GM19372 (cell line): ENCODE data around the gene IFT81.
"Not testable (repeated sequence)": the region's sequence is repeated elsewhere in the genome, so short reads cannot be mapped to it uniquely, and the experiment has no call there.

Experiments used
- ATAC-seq: cut with Tn5 transposase; IDR thresholded peaks from one replicate; pipeline ENCODE4 v1.9.1; 2021; ENCODE audit warnings: mild to moderate bottlenecking, low read depth, moderate library complexity; ENCODE audit not compliant: unreplicated experiment

The IFT81 gene

DNA sequence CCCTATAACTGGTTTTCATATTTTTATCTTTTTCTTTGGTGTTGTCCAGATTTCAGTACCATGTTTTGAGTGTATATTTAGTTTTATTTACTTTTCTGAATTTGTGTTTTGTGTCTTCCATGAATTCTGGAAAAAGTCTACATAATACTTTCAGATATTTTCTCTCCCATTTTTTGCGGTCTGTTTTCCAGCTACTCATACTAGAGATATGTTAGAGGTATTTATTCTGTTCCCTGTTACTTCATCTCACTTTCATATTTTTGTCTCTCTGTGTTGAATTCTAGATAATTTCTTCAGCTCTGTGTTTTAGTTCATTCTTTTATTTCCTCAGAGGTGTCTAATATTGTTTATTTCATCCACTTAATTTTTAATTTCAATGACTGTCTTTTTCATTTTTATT lies 74.2 kb downstream of the IFT81 start:
- ATAC-seq = no peak

DNA sequence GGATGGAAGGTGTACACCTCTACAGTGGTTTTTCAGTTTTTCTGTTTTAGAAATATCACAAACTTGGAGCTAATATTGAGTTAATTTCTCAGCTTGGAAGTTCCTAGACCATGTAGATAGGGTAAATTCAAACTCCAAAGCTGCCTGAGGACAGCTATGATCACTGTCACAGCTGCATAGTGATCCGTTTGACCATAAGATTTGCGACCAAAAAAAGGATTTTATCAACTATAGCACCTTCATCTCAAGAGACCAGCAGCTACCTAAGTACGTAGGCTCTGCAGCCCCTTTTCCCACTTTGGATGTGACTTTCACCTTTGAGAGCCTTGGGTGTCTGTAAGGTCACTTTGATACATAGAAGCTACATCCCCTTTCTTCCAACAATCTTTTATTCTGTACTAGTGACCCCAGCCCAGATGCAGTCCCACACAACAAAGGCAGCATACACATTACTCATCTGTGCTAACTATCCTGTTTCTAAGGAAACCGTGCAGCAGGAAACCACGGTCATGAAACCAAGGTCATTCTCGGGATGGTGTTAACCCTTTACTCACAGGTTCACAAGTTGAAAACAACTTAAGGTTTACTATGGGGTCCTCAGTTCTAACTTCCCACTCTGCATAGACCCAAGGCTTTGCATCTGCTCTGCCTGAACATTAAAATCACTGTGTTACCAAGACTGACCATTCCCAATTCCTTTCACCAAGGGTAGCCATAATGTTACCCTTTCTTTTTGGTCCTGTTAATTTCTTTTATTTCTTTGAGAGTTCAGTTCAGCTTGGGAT lies 75.4 kb downstream of the IFT81 start:
- ATAC-seq = no peak

GRCh38 chr12:110200124-110200417 lies 75.9 kb downstream of the IFT81 start:
- no peak for ATAC-seq

DNA sequence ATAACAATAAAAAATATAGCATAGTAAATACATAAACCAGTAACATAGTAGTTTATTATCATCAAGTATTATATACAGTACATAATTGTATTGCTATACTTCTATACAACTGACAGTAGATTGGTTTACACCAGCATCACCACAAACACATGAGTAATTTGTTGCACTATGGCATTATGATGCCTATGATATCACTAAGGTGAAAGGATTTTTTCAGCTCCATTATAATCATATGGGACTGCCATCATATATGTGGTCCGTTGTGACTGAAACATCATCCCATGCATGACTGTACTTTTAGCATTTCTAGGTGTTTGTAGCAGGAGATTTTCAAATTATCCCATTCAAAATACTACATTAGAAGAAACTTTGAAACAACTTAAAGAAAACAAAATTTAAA lies 77.8 kb downstream of the IFT81 start:
- ATAC-seq = no peak

- no peak for ATAC-seq
These were observed 79.4 kb downstream of the IFT81 start for GRCh38 chr12:110203546-110203945.

DNA sequence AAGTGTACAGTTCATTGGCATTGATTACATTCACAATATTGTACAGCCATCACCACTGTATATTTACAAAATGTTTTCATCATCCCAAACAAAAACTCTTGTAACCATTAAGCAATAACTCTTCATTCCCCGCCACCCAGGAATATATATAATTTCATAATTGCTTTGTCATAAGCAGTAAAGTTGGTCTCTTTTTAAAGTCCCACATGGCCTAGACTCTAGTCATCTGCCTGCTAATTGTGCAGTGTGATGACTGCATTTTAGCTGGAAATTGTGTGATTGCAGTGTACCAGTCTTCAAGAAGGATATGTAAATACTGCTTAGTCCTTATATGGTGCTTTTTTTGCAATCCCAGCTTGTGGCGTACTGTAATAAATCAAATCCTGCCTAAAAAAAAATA lies 81.8 kb downstream of the IFT81 start:
- ATAC-seq = no peak

DNA sequence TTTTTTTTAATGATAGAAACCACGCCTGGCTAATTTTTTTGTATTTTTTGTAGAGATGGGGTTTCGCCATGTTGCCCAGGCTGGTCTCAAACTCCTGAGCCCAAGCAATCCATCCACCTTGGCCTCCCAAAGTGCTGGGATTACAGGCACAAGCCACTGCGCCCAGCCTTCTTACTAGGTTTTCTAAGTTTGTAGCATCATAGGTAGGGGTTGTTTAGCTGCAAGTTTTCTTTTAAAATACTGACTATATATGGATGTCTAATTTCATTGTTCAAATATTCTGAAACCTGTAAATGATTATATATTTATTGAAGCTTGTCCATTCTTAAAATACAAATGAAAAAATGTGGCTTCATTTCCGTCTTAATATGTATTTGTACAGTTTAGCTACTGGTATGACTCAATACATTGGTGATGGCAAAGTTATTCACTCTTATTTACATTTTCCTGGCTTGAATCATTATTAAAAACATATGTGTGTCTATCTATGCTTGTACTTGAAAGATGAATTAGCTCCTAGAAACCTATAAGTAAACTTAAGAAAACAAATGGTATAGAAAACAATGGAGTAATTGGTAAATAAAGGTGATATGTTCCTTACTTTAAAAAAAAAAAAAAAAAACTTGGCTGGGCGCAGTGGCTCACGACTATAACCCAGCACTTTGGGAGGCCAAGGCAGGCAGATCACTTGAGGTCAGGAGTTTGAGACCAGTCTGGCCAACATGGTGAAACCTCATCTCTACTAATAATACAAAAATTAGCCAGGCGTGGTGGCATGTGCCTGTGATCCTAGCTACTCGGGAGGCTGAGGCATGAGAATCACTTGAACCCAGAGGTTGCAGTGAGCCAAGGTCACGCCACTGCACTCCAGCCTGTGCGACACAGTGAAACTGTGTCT lies 87.7 kb downstream of the IFT81 start:
- ATAC-seq = not testable (repeated sequence)

- ATAC-seq = no peak
These were observed 94.0 kb downstream of the IFT81 start for GRCh38 chr12:110217996-110218674.

- no peak for ATAC-seq
These were observed 97.9 kb downstream of the IFT81 start for GRCh38 chr12:110222027-110222426.

DNA sequence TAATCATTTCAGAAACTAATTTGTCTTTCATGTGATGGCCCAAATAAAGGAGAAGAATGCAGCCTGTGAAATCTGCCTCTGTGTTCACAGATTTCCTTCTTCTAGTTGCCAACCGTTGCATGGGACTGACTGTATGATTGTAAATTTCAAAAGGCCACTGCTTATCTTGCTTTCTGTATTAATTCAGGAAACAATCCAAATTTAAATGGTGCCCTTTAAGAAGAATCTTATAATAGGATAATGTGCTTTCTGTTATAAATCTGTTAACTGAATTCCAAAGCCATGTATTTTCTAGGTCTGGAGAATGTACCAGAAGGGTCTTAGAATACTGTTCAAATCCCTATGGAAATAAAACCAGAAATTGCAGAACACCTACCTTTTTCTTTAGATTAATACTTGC lies 98.3 kb downstream of the IFT81 start:
- no peak for ATAC-seq

DNA sequence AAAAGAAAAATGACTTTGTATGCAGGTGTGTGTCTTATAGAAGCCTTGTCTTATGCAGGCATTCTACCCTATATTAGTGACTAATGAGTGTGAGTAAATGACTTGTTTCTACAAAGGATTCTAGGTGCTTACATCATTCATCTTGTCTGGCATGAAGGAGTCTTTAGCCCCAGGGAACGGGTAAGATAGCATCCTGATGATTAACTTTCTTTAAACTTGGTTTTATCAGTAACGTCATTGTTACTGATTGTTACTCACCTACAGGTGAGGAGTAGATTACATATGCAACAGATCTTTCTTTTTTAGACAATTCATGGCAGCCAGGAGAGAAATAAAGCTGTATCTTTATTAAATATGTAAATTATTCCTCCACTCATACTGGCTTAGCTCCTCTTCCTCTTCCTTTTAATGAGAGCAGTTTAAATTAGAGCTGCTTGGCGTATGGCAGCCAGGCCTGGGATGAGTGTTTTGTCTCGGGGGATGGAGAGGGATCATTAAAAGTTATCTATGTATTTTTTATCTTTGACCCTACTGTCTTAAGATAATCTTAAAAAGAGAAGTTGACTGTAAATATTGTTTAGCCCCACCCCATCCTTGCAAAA lies 99.7 kb downstream of the IFT81 start:
- ATAC-seq = no peak

DNA sequence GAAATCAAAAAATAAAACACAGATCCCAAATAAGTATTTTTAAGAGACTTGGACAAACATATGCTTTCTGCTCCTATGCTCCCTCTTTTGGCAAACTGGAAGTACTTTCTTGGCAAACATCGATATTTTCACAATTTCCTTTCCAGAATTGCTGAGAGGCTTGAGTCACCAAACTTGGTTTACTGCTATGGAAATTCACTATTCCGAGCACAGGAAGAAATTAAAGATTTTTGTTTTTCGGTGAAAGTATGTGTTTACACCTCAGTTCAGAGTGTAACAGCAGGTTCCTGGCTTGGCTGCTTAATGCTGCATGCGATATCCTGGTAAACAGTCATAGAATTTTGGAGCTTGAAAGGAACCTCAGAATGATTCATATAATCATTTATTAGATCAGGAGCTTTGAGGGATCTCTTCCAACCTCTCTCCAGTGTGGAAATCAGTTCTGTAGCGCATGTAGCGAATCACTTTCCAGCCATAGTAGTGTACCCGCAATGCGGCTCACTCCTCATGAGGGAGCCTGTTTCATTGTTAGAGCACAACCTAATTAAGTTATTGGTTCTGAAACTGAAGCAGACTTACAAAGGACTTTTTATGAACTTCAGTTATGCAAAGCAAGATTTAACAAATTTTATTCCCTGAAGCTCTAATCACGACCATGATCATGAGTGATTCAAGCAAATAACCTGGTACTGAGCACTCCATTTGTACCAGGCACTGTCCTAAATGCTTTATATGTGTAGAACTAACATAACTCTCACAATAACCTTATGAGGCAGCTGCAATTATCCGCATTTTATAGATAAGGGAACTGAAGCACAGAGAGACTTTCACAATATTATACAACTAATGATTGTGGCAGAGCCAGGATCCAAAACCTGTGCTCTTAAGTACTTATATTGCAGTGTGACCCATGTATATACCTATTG lies 100.5 kb downstream of the IFT81 start:
- ATAC-seq = no peak

DNA sequence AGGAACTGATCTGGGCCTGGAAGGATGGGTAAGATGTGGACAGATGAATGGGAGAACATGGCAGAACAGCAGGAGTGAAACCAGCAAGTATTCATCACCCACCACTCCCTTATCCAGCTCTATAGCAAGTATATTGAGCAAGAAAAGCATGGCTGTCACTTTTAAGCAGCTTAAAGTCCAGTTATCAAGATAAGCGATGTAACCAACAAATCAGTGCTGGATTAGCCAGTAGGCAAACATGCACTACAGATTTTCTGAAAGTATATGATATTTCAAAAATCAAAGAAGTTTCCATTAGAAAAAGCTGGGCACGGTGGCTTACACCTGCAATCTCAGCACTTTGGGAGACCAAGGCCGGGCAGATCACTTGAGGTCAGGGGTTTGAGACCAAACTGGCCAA lies 103.0 kb downstream of the IFT81 start:
- no peak for ATAC-seq

- not testable (repeated sequence) for ATAC-seq
These were observed 104.2 kb downstream of the IFT81 start for GRCh38 chr12:110228348-110228747.

- no peak for ATAC-seq
These were observed 104.6 kb downstream of the IFT81 start for GRCh38 chr12:110228756-110229155.

- no peak for ATAC-seq
These were observed 105.3 kb downstream of the IFT81 start for GRCh38 chr12:110229409-110229808.

DNA sequence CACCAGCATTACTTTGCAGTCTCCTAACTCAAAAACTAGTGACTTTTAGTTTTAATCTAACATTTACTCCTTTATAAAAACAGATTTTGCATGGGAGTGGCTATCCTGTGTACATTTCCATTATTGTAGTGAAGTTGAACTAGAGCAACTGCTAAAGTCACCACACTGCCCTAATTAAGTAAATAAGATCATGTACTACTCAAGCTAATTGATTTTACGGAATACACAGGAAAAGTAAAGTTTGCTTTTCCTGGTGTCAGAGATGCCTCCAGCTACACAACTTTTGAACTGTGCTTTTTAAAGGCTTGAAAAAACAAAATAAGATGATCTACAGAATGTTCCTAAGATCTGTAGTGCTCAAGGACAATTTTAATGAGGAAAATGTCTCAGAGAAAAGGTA lies 106.5 kb downstream of the IFT81 start:
- no peak for ATAC-seq

DNA sequence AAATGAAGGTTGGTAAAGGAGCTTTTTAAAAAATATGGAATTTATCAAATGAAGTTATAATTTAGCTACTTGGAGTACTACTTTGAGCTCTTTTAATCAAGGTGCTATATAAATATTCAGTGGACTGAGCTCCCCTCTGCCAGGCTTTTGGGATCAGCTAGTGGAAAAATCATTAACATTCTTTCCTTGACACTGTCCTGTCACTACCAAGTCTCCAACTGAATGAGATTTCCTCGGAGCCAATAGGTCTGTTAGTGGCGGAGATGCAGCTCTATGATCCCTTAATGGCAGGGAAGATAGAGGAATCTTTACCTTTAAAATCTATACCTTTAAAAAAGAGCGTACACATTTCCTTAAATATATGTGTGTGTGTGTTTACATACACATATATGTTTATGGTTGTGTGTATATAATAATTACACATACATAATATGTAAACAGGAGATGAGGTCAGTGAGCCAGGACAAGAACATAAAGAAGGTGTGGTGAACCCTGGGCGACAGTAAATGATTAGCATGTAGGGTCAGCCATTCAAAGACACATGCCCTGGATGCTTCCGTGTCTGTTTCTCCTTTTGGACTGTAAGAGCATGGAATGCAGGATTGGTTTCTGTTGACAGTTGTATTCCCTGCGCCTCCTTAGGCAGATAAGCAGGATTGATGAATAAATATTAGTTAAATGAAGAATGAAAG lies 109.2 kb downstream of the IFT81 start:
- no peak for ATAC-seq

DNA sequence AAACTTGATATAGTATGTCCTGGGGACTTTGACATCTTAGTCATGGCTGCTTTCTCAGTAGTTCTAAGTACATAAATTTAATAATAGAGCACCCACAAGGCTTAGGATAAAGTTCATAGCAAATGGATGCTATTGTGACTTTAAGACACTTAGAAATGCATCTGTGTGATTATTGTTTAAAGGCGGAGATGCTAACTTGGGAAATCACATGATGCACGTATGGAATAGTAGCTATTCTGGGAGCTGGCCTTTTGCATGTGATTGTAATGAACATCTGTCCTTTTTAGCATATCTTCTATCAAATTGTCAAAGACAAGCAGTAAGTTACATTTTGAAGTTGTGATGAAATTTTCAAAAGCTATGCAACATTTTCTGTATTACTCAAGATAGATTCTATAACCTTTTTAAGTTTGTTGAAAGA lies 110.2 kb downstream of the IFT81 start:
- no peak for ATAC-seq
